Esophagus muscularis mucosa (tissue), 4 donors: ENCODE measurements around the gene ZNF831. TPM values are rescaled to one million over a fixed set of nuclear protein-coding genes. Genes with fewer than 3 reads are reported as not detected.

ENCODE experiments used
- DNase-seq: peaks from one replicate; pipeline ENCODE4 v3.0.0-alpha.2; 2017; ENCODE audit errors: extremely low spot score
- H3K27ac ChIP-seq, 4 donors: fragments of 200-600 bp; sonication (generic); replicated peaks in 1 of 4; 1 replicate in 3 of 4; 2 replicates in 1 of 4; pipeline ENCODE4 v1.5.1; 2016 to 2019; ENCODE audit warnings: mild to moderate bottlenecking in 1 of 4
- H3K27me3 ChIP-seq, 4 donors: fragments of 200-600 bp; sonication (generic); one replicate each; pipeline versions ENCODE4 v1.5.1 to v1.6.0; 2016 to 2019
- H3K36me3 ChIP-seq, 4 donors: fragments of 200-600 bp; sonication (generic); one replicate each; pipeline ENCODE4 v1.5.1; 2016 to 2019
- H3K4me1 ChIP-seq, 4 donors: fragments of 200-600 bp; sonication (generic); one replicate each; pipeline ENCODE4 v1.5.1; 2016 to 2019
- H3K4me3 ChIP-seq, 4 donors: fragments of 200-600 bp; sonication (generic); 1 replicate in 2 of 4; 2 replicates in 2 of 4; pipeline ENCODE4 v1.5.1; 2016 to 2019; ENCODE audit warnings: mild to moderate bottlenecking in 4 of 4, moderate library complexity in 1 of 4
- H3K9me3 ChIP-seq, 4 donors: fragments of 200-600 bp; sonication (generic); 1 replicate in 3 of 4; 2 replicates in 1 of 4; pipeline ENCODE4 v1.5.1; 2016 to 2019
- EP300 ChIP-seq: sonication (generic); formaldehyde crosslinking; IDR thresholded peaks from one replicate; pipeline ENCODE4 v1.6.1; 2017; ENCODE audit warnings: antibody characterized with exemption
- POLR2A ChIP-seq: fragments of 450-650 bp; IDR thresholded peaks from one replicate; pipeline ENCODE4 v1.6.1; 2017; ENCODE audit warnings: antibody characterized with exemption, moderate library complexity, mild to moderate bottlenecking, low read depth
- POLR2AphosphoS5 ChIP-seq, 2 donors: sonication (generic); formaldehyde crosslinking; IDR thresholded peaks; one replicate each; pipeline ENCODE4 v1.6.1; 2017; ENCODE audit warnings: antibody characterized with exemption in 2 of 2
- WGBS: methylation state at CpG from one replicate; pipeline ENCODE4 v1.1.5; 2018; 5-methylcytosine and 5-hydroxymethylcytosine counted together
- intact Hi-C: fragments of 100-400 bp; cut with DNase I; formaldehyde crosslinking; loops from one replicate; pipeline ENCODE4 v1.15.1; 2023
- total RNA-seq, 4 donors: library from RNA; depleted of rRNA; stranded (reverse); fragments of >200 nt; gene quantifications; one replicate each; pipeline versions ENCODE4 v1.1.0 to v1.2.1, GENCODE V29; 2016
- TF ChIP-seq, protein P1 (sequence below), 3 experiments: fragments of 200-600 bp in 2 of 3; fragments of 450-650 bp in 1 of 3; sonication (generic) in 2 of 3; IDR thresholded peaks; one replicate each; pipeline ENCODE4 v1.5.1; 2017 to 2019; ENCODE audit warnings: antibody characterized with exemption in 3 of 3, mild to moderate bottlenecking in 2 of 3, moderate library complexity in 1 of 3

ZNF831 gene
- total RNA-seq, 4 donors from 2014 or later: 0.34 to 1.3 (median 0.56) TPM

DNA sequence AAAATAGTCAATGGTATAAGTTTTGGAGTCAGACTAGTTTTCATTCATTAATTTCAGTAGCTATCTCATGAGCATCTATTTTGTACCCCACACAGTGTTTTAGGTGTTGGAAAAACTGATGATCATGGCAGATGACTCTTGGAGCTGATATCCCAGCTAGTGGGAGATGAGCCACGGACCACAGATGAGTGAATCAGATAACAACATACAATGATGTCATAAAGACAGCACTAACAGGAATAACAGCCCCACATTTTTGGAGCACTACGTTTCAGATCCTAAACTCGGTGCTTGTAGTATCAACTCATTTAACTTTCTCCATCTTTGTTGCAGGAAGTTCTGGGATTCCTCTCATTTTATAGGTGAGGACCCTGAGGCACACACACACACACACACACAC is 69.0 kb downstream of the ZNF831 start:
- intact Hi-C loops: no loop called here
- no peak for TF ChIP-seq POLR2AphosphoS5 (IDR thresholded peaks at IDR 0.05)
- no peak for TF ChIP-seq EP300
- TF ChIP-seq, protein P1, sequence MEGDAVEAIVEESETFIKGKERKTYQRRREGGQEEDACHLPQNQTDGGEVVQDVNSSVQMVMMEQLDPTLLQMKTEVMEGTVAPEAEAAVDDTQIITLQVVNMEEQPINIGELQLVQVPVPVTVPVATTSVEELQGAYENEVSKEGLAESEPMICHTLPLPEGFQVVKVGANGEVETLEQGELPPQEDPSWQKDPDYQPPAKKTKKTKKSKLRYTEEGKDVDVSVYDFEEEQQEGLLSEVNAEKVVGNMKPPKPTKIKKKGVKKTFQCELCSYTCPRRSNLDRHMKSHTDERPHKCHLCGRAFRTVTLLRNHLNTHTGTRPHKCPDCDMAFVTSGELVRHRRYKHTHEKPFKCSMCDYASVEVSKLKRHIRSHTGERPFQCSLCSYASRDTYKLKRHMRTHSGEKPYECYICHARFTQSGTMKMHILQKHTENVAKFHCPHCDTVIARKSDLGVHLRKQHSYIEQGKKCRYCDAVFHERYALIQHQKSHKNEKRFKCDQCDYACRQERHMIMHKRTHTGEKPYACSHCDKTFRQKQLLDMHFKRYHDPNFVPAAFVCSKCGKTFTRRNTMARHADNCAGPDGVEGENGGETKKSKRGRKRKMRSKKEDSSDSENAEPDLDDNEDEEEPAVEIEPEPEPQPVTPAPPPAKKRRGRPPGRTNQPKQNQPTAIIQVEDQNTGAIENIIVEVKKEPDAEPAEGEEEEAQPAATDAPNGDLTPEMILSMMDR (IDR thresholded peaks at IDR 0.05): no peak
- TF ChIP-seq POLR2A: no peak
- DNase-seq: no peak
- Histone ChIP-seq H3K36me3 (no peaks in the 10 kb centered on the region), H3K4me1 (no peaks in the 10 kb centered on the region), H3K27ac (no peak overlapping the region), H3K27me3 (peaks cover 0 to 39% (median 0%) of the 10 kb centered on the region in 4 donors), H3K4me3 (no peak overlapping the region), H3K9me3 (peaks cover 0 to 4% (median 0%) of the 10 kb centered on the region in 4 donors)
- WGBS: 70% methylated on average over 3 of the region's 3 CpGs

- no peaks in the 10 kb centered on the region for H3K4me1 ChIP-seq
- no peak for DNase-seq
- peaks cover 0 to 37% (median 0%) of the 10 kb centered on the region in 4 donors for H3K27me3 ChIP-seq
- WGBS: 83% methylated on average over 5 of the region's 5 CpGs
- H3K9me3 ChIP-seq: peaks cover 0 to 4% (median 0%) of the 10 kb centered on the region in 4 donors
- no peaks in the 10 kb centered on the region for H3K36me3 ChIP-seq
- intact Hi-C loops: no loop called here
- no peak overlapping the region for H3K27ac ChIP-seq
- H3K4me3 ChIP-seq: no peak overlapping the region
- TF ChIP-seq POLR2AphosphoS5 (IDR thresholded peaks at IDR 0.05) (no peak), EP300 (no peak), POLR2A (no peak)
- TF ChIP-seq, protein P1 (IDR thresholded peaks at IDR 0.05): no peak
Observed at GRCh38 chr20:59235226-59235625, 71.6 kb downstream of the ZNF831 start.

DNA sequence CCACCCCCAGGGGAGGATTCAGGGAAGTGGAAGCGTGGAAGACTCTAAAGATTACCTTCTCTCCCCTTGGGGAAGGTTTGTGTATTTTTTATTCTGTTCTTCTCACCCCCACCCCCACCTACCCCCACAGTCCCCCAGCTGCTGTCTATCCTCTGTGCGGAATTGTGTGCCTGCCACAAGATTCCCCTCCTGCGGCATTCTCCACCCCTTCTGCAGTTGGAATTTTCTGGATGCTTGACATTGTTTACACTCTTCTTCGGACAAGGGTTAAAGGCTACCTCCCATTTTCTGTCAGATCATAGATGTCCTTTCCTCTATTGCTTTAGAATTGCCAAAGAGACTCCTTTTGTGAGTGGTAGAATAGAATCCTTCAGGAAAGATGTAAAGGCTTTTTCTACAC is 76.4 kb downstream of the ZNF831 start:
- Histone ChIP-seq H3K36me3 (no peaks in the 10 kb centered on the region), H3K4me3 (no peak overlapping the region), H3K27ac (no peak overlapping the region), H3K27me3 (peaks cover 0 to 53% (median 0%) of the 10 kb centered on the region in 4 donors), H3K4me1 (no peaks in the 10 kb centered on the region), H3K9me3 (no peaks in the 10 kb centered on the region)
- no peak for DNase-seq
- TF ChIP-seq EP300: no peak
- TF ChIP-seq, protein P1 (IDR thresholded peaks at IDR 0.05): no peak
- TF ChIP-seq POLR2AphosphoS5 (IDR thresholded peaks at IDR 0.05): no peak
- no peak for TF ChIP-seq POLR2A
- 60% methylated on average over 4 of the region's 4 CpGs for WGBS
- intact Hi-C loops: no loop called here

GRCh38 chr20:59242714-59243626 is 79.3 kb downstream of the ZNF831 start:
- Histone ChIP-seq H3K9me3 (no peaks in the 10 kb centered on the region), H3K36me3 (no peaks in the 10 kb centered on the region), H3K4me3 (no peak overlapping the region), H3K27me3 (peaks cover 0 to 51% (median 0%) of the 10 kb centered on the region in 4 donors), H3K27ac (no peak overlapping the region), H3K4me1 (no peaks in the 10 kb centered on the region)
- DNase-seq: no peak
- no peak for TF ChIP-seq POLR2AphosphoS5 (IDR thresholded peaks at IDR 0.05)
- TF ChIP-seq, protein P1 (IDR thresholded peaks at IDR 0.05): no peak
- WGBS: 73% methylated on average over 10 of the region's 10 CpGs
- intact Hi-C loops: no loop called here
